Measurements from ENCODE around the gene TRMT13.

Gene TRMT13, protein sequence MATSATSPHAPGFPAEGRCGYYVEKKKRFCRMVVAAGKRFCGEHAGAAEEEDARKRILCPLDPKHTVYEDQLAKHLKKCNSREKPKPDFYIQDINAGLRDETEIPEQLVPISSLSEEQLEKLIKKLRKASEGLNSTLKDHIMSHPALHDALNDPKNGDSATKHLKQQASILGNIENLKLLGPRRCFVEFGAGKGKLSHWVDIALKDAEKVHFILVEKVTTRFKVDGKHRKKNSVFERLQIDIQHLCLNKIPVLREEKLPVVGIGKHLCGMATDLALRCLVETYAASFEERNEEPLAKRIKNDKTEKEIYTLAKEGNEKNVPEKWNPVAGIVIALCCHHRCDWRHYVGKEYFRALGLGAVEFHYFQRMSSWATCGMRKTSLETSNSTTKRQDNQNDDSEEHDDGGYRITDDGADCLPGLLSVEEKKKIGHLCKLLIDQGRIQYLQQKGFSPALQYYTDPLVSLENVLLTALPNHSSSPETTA

DNA sequence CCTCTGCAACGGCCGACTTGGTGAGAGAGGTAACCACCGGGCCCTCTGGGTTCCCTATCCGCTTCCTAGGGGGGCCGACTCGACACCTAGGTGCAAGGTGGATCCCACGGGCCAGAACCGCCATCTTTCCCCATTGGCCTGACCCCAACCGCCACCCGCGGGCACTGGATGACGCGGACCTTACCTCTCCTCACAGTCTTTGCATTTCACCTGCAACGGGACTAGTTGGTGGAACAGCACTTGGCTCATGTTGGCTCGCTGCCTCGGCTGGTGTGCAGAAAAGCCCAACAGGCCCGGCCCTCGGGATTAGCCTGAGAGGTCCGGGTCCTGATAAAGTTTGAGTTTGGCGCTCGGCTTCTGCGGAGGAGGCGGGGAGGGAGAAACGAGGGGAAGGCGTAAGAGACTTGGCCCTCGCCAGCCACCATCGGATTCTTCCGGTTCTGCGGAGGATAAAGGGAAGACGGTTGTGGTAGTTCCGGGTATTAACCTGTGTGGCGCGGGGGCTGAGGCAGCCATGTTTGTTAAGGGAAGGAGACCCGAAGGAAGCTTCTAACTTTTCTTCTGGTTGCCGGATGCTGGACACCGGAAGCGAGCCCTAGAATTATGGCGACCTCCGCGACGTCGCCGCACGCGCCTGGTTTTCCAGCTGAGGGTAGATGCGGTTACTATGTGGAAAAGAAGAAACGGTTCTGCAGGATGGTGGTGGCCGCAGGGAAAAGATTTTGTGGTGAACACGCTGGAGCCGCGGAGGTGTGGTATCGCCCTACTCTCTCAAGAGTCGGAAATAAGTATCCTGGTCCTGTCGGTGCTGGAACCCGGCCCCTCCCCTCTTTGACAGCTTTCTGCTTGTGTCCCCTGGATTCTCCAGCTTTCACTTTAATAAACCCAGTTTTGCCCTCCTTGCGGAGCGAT, at the start of gene TRMT13, which contains the start of gene SASS6:
TRMT13 (plus strand) TSS at position 598 of the 912 bp plus-strand sequence; CDS start at position 604, 6 bp downstream.
SASS6 (minus strand) TSS at position 365 of the 912 bp plus-strand sequence; CDS start at position 249, 116 bp downstream.
- ATAC-seq (replicated peaks) (peak; percentile 97), DNase-seq (peak; percentile 94)
- Mint-ChIP-seq H3K27ac (peak within 1 kb of the TSS; percentile 96), H3K4me3 (peak within 1 kb of the TSS; percentile 95 to 98), H3K36me3 (peaks cover 2 to 10% of the 10 kb centered on the region in 2 donors), H3K27me3 (no peaks in the 10 kb centered on the region), H3K9me3 (no peaks in the 10 kb centered on the region), H3K4me1 (peaks cover 14 to 20% of the 10 kb centered on the region in 2 donors)

DNA sequence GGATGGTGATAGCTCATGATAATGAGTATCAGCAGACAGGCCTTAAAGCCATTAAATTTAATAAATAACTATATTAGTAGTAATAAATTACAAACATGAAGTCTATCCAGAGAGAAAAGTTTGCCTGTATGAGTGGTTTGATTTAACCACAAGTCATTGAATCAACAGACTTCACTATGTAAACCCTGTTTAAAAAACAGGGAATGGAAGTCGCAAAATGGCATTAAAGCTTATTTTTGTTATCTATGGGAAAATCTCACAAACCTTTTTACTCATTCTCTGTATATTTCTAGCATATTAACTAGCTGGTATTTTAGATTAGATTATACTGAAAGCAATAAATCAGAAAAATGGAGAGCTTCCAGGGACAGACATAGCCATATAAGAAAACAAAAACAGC, 45.6 kb upstream of the TRMT13 start:
- Mint-ChIP-seq H3K4me1 (no peaks in the 10 kb centered on the region), H3K27ac (no peak overlapping the region), H3K4me3 (no peak overlapping the region), H3K36me3 (peaks cover 20 to 27% of the 10 kb centered on the region in 2 donors), H3K9me3 (no peaks in the 10 kb centered on the region), H3K27me3 (no peaks in the 10 kb centered on the region)
- ATAC-seq (replicated peaks) (no peak), DNase-seq (no peak)

DNA sequence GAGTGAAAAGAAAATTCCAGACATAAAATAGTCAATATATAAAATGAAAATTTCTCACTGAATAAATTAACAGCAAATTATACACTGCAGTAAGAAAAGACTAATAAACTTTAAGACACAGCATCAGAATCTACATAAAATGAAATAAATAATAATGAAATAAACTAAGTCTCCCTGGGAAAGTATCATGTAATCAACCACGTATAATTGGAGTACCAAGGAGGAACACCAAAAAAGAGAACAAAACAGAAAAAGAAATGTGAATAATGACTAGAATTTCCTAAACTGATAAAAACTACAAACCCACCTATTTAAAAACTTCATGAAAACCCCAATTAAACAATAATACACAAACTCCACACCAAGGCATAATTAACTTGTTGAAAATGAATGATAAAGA, 43.9 kb upstream of the TRMT13 start:
- Mint-ChIP-seq H3K4me1 (no peaks in the 10 kb centered on the region), H3K36me3 (peaks cover 23 to 36% of the 10 kb centered on the region in 2 donors), H3K4me3 (no peak overlapping the region), H3K27me3 (no peaks in the 10 kb centered on the region), H3K27ac (no peak overlapping the region), H3K9me3 (no peaks in the 10 kb centered on the region)
- DNase-seq, result no peak
- ATAC-seq (replicated peaks), result no peak

DNA sequence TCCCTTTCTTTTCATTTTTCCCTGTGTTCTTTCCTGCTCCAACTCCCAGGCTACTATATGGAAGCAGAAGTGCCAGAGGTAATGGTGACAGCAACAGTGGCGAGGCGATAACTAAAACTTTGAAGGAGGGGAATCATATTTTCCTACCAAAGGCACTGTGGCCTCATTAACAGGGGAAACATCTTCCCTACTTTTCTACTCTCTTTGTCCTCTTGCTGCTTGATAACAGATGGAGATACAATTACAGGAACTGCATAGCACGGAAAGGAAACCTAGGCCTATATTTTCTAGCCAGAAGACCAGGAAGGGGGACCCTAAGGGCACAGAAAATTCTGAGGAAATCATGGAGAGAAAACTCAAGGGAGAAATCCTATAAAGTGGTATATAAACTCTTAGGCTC, 42.5 kb upstream of the TRMT13 start:
- peak overlapping the region; percentile 17 for H3K27ac Mint-ChIP-seq
- H3K4me3 Mint-ChIP-seq, result no peak overlapping the region
- ATAC-seq (replicated peaks) (no peak), DNase-seq (no peak)
- peaks cover 21 to 38% of the 10 kb centered on the region in 2 donors for H3K36me3 Mint-ChIP-seq
- no peaks in the 10 kb centered on the region for H3K27me3 Mint-ChIP-seq
- H3K4me1 Mint-ChIP-seq, result no peaks in the 10 kb centered on the region
- no peaks in the 10 kb centered on the region for H3K9me3 Mint-ChIP-seq

DNA sequence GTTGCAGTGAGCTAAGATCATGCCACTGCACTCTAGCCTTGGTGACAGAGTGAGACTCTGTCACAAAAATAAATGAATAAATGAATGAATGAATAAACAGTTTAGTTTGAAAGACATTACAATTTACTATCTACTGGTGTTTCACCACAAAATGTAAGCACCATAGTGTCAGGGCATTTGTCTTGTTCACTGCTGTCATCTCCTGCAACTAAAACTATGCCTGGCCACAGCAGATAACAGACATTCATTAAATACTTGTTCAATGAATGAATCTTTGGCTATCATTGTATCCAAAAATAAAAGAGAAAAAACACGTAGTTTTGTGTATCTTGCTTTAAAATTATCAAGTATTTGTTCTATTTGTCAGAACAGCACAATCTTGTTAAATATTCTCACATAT, 32.8 kb upstream of the TRMT13 start:
- Mint-ChIP-seq H3K4me3 (no peak overlapping the region), H3K9me3 (no peaks in the 10 kb centered on the region), H3K36me3 (peaks cover 23 to 52% of the 10 kb centered on the region in 2 donors), H3K27me3 (no peaks in the 10 kb centered on the region), H3K27ac (no peak overlapping the region), H3K4me1 (no peaks in the 10 kb centered on the region)
- DNase-seq (no peak), ATAC-seq (replicated peaks) (no peak)

DNA sequence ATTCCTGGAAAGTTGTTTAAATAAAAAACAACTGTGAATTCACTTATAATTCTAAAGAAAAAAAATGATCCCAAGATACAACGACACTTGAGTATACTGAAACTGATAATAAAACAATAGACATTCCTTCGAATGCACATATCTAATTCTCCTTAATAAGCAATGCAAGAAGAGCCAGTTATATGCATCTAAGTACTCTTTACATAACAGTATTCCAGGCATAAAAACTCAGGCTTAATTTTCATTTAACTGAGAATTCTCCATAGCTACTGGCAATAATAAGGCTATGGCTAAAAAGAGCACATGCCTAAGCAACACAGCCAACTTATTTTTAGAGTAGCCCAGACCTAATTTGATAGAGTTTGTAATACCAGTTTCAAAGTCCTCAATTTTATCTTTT, 31.4 kb upstream of the TRMT13 start:
- H3K27ac Mint-ChIP-seq, result no peak overlapping the region
- no peaks in the 10 kb centered on the region for H3K27me3 Mint-ChIP-seq
- no peaks in the 10 kb centered on the region for H3K9me3 Mint-ChIP-seq
- DNase-seq (no peak), ATAC-seq (replicated peaks) (no peak)
- peaks cover 17 to 48% of the 10 kb centered on the region in 2 donors for H3K36me3 Mint-ChIP-seq
- H3K4me1 Mint-ChIP-seq, result no peaks in the 10 kb centered on the region
- H3K4me3 Mint-ChIP-seq, result no peak overlapping the region

DNA sequence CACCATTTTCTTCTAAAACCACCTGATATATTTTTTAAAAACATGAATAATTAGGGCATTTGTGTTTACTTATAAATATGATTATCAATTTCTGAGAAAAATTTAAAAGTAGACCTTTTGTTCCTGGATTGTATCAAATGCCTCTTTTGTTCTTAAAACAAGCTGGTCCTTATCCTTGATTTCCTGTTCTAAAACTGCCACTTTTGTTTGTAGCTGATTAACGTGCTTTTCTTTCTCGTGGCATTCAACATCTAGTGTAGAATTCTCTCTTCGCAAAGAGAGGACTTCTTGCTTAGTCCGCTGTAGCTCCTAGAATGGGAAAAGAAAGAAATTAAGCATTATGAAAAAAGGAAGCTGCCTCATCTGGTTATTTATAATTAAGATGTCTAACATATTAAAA, 25.3 kb upstream of the TRMT13 start:
- Mint-ChIP-seq H3K4me1 (no peaks in the 10 kb centered on the region), H3K27ac (no peak overlapping the region), H3K36me3 (peaks cover 14 to 25% of the 10 kb centered on the region in 2 donors), H3K27me3 (no peaks in the 10 kb centered on the region), H3K4me3 (no peak overlapping the region), H3K9me3 (no peaks in the 10 kb centered on the region)
- DNase-seq (no peak), ATAC-seq (replicated peaks) (no peak)

DNA sequence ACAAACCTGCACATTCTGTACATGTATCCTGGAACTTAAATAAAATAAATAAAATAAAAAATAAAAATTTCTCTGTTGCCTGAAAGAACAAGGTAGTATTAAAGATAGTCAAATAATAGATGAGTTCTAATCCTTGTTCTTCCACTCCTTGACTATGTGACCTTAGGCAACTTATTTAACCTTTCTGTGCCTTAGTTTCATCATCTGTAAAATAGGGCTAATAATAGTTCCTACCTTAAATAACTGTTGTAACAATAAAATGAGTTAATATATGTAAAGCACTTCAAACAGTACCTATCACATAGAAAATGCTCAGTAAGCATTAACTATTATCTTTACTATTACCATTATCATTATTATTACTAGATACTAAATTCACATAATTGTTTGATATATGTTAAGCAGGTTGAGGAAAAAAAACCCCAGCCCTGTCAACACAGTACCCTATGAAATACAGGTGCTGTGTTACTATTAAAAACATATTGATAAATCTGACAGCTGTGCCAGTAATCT, 23.4 kb upstream of the TRMT13 start:
- ATAC-seq (replicated peaks) (no peak), DNase-seq (no peak)
- H3K27me3 Mint-ChIP-seq, result no peaks in the 10 kb centered on the region
- no peaks in the 10 kb centered on the region for H3K9me3 Mint-ChIP-seq
- peaks cover 12 to 22% of the 10 kb centered on the region in 2 donors for H3K36me3 Mint-ChIP-seq
- H3K4me1 Mint-ChIP-seq, result no peaks in the 10 kb centered on the region
- no peak overlapping the region for H3K27ac Mint-ChIP-seq
- H3K4me3 Mint-ChIP-seq, result no peak overlapping the region

DNA sequence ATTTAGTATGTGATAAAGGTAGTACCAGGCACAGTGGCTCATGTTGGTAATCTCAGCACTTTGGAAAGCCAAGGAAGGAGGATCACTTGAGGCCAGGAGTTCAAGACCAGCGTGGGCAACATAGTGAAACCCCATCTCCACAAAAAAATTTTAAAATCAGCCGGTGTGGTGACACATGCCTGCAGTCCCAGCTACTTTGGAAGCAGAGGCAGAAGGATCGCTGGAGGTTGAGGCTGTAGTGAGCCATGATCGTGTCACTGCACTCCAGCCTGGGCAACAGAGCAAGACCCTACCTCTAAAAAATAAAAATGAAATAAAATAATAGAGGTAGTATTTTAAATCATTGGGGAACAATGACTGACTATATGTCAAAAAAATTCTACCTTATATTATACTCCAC, 17.4 kb upstream of the TRMT13 start:
- DNase-seq (no peak), ATAC-seq (replicated peaks) (no peak)
- no peak overlapping the region for H3K27ac Mint-ChIP-seq
- H3K9me3 Mint-ChIP-seq, result no peaks in the 10 kb centered on the region
- no peaks in the 10 kb centered on the region for H3K27me3 Mint-ChIP-seq
- no peak overlapping the region for H3K4me3 Mint-ChIP-seq
- peaks cover 10 to 26% of the 10 kb centered on the region in 2 donors for H3K36me3 Mint-ChIP-seq
- H3K4me1 Mint-ChIP-seq, result no peaks in the 10 kb centered on the region

DNA sequence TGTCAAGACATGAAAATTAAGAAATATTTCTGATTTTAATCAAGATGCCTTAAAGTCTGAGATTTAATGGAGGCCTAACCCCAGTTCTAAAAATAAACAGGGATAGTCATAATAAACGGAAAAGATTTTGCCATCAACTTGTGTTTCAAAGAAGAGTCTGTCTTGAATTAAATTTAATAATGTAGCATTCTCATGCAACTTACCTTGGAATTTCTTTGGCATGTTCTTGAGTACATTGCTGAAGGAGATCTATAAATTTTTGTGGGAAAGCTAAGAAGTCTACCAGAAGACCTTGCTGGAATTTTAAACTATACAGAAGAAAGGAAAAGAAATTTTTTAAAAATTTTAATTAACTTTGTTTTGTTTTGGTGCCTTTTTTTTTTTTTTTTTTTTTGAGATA, 10.8 kb upstream of the TRMT13 start:
- no peak overlapping the region for H3K4me3 Mint-ChIP-seq
- no peak for ATAC-seq (replicated peaks)
- H3K27ac Mint-ChIP-seq, result no peak overlapping the region
- no peaks in the 10 kb centered on the region for H3K4me1 Mint-ChIP-seq
- no peaks in the 10 kb centered on the region for H3K27me3 Mint-ChIP-seq
- peaks cover 8 to 13% of the 10 kb centered on the region in 2 donors for H3K36me3 Mint-ChIP-seq
- no peaks in the 10 kb centered on the region for H3K9me3 Mint-ChIP-seq
- no peak for DNase-seq

DNA sequence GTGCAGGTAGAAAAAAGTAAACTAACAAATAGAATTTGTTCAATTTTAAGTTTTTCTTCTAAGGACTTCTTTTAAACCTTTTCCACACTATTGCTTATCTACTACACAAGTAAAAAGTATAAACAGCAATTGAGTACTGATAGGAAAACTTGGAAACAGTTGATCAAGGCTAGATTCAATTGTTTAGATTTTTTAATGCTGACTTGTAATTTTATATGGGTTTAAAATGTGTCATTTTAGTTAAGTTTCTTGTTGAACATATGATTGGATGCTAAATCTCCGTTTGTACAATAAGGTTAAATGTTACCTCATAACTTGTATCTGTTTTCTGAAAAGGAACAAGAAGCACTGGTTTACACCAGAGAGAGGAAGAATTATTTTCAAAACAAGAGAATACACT, 5.7 kb upstream of the TRMT13 start:
- no peak for DNase-seq

DNA sequence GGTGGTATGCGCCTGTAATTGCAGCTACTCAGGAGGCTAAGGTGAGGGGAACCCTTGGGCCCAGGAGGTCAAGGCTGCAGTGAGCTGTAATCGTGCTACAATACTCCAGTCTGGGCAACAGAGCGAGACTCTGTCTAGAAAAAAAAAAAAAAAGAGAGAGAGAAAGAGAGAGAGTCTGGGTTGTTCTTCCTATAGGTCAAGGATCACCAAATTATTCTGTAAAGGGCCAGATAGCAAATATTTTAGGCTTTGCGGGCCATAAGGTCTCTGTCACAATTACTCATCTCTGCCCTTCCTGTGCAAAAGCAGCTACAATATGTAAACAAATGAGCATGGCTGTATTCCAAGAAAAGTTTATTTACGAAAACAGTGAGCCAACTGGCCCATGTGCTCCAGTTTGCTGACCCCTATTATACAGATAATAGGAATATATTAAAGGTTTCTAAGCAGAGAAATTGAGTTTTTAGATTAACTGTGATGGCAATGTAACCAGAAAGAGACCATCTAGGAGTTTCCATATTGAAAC, 2.3 kb upstream of the TRMT13 start:
- ATAC-seq (replicated peaks), result no peak

More for the DNA sequence above, 5.7 kb upstream of the TRMT13 start:
- Mint-ChIP-seq H3K27me3 (no peaks in the 10 kb centered on the region), H3K27ac (no peak overlapping the region), H3K4me3 (no peak overlapping the region), H3K9me3 (no peaks in the 10 kb centered on the region), H3K4me1 (peaks cover 7 to 8% of the 10 kb centered on the region in 2 donors), H3K36me3 (peaks cover 4 to 6% of the 10 kb centered on the region in 2 donors)
- ATAC-seq (replicated peaks), result no peak

DNA sequence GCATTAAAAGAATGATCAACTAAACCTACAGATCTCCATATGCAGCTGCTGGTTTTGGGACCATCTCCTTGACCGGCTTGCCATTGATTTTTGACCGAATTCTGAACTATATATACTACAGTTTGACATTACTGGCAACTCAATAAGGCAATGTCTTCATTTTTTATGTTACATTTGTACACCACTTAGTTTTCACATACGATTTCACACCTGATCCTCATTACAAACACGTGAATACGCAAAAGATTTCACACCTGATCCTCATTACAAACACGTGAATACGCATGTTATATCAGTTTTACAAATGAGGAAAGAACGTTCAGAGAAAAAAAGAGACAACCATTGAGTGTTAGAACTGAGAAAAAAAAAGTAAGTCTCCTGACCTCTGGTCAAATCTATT, 1.3 kb upstream of the TRMT13 start:
- H3K36me3 Mint-ChIP-seq, result peaks cover 0 to 5% of the 10 kb centered on the region in 2 donors
- peaks cover 14 to 20% of the 10 kb centered on the region in 2 donors for H3K4me1 Mint-ChIP-seq
- no peaks in the 10 kb centered on the region for H3K27me3 Mint-ChIP-seq
- ATAC-seq (replicated peaks) (no peak), DNase-seq (no peak)
- H3K9me3 Mint-ChIP-seq, result no peaks in the 10 kb centered on the region
- H3K4me3 Mint-ChIP-seq, result peak overlapping the region; percentile 95 to 98
- H3K27ac Mint-ChIP-seq, result no peak overlapping the region

More for the DNA sequence above, 2.3 kb upstream of the TRMT13 start:
- Mint-ChIP-seq H3K36me3 (peaks cover 4 to 11% of the 10 kb centered on the region in 2 donors), H3K27ac (no peak overlapping the region), H3K27me3 (no peaks in the 10 kb centered on the region), H3K4me3 (no peak overlapping the region), H3K4me1 (peaks cover 14 to 20% of the 10 kb centered on the region in 2 donors), H3K9me3 (no peaks in the 10 kb centered on the region)
- DNase-seq, result no peak

DNA sequence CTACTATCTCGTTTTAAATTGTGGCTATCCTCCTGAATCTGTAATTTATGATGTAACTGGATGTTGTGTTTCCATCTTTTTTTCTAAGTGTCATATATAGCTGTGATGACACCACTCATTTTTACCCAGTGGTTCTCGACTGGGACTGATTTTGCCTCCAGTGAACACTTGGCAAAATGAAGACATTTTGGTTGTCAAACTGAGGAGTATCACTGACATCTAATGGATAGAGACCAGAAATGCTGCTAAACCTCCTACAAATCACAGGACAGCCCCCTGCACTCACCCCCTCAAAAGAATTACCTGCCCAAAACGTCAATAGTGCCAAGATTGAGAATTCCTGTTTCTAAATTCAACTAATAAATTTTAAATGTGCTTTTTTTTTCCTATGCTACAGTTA, 1.9 kb downstream of the TRMT13 start:
- ATAC-seq (replicated peaks), result no peak
- Mint-ChIP-seq H3K27ac (peak overlapping the region; percentile 20), H3K36me3 (peaks cover 15 to 20% of the 10 kb centered on the region in 2 donors), H3K9me3 (no peaks in the 10 kb centered on the region), H3K4me3 (no peak overlapping the region), H3K27me3 (no peaks in the 10 kb centered on the region), H3K4me1 (peaks cover 9 to 20% of the 10 kb centered on the region in 2 donors)
- no peak for DNase-seq

Measured in stimulated activated naive B cell treated with anti-CD40 and anti-IgM and Interleukin-4, amounts not matched to agents 10 μg/mL and 1 μg/mL and 100 μg/mL, for 72 hours (primary cell).